Sigmoid colon (tissue), 7 donors: ENCODE results near the gene ANO4. TPM values are rescaled to one million over a fixed set of nuclear protein-coding genes. Genes with fewer than 3 reads are reported as not detected.

Experiments
- DNase-seq: peaks from one replicate; pipeline ENCODE4 v3.0.0-alpha.2; 2019
- H3K27ac ChIP-seq, 4 donors: fragments of 200-600 bp; sonication (generic); one replicate each; pipeline ENCODE4 v1.5.1; 2016 to 2019; ENCODE audit warnings: mild to moderate bottlenecking in 1 of 4
- H3K27me3 ChIP-seq, 3 donors: fragments of 200-600 bp; sonication (generic); one replicate each; pipeline ENCODE4 v1.5.1; 2019; ENCODE audit warnings: mild to moderate bottlenecking in 1 of 3
- H3K36me3 ChIP-seq, 4 donors: fragments of 200-600 bp; sonication (generic); one replicate each; pipeline ENCODE4 v1.5.1; 2016 to 2019
- H3K4me1 ChIP-seq, 4 donors: fragments of 200-600 bp; sonication (generic); one replicate each; pipeline ENCODE4 v1.5.1; 2017 to 2019
- H3K4me3 ChIP-seq, 4 donors: fragments of 200-600 bp; sonication (generic); one replicate each; pipeline ENCODE4 v1.5.1; 2017 to 2019; ENCODE audit warnings: mild to moderate bottlenecking in 2 of 4, moderate library complexity in 1 of 4
- H3K9me3 ChIP-seq, 4 donors: fragments of 200-600 bp in 3 of 4; sonication (generic) in 3 of 4; one replicate each; pipeline versions ENCODE4 v1.5.1 to v1.6.1; 2013 to 2019
- CTCF ChIP-seq, 4 experiments: fragments of 450-650 bp in 3 of 4; fragments of 200-600 bp in 1 of 4; IDR thresholded peaks; one replicate each; pipeline ENCODE4 v1.5.1; 2016 to 2019; ENCODE audit warnings: antibody characterized with exemption in 4 of 4, mild to moderate bottlenecking in 3 of 4, moderate library complexity in 2 of 4
- EP300 ChIP-seq, 4 donors: sonication (generic); formaldehyde crosslinking; IDR thresholded peaks; one replicate each; pipeline ENCODE4 v1.6.1; 2017; ENCODE audit warnings: antibody characterized with exemption in 4 of 4
- POLR2A ChIP-seq, 2 donors: fragments of 450-650 bp; IDR thresholded peaks; one replicate each; pipeline ENCODE4 v1.6.1; 2016; ENCODE audit warnings: antibody characterized with exemption in 2 of 2, mild to moderate bottlenecking in 2 of 2, moderate library complexity in 2 of 2
- POLR2AphosphoS5 ChIP-seq, 4 donors: sonication (generic); formaldehyde crosslinking; IDR thresholded peaks; one replicate each; pipeline ENCODE4 v1.6.1; 2017; ENCODE audit warnings: antibody characterized with exemption in 4 of 4
- WGBS, 2 donors: extraction: QIAGEN DNeasy Blood & Tissue Kit; methylation state at CpG; one replicate each; pipeline ENCODE4 v1.1.7; 2013; 5-methylcytosine and 5-hydroxymethylcytosine counted together
- intact Hi-C: fragments of 100-400 bp; cut with DNase I; formaldehyde crosslinking; loops from one replicate; pipeline ENCODE4 v1.15.1; 2023
- polyA plus RNA-seq, 3 donors: library from polyadenylated mRNA; stranded (reverse); fragments of 200-250 nt; gene quantifications; one replicate each; pipeline ENCODE4 v1.2.3, GENCODE V29; 2013
- total RNA-seq, 4 donors: library from RNA; depleted of rRNA; stranded (reverse); fragments of >200 nt; gene quantifications; one replicate each; pipeline ENCODE4 v1.1.0, GENCODE V29; 2016
- donor health status: healthy with polysubstance abuse.
- donor health status: Bipolar disorder and iron deficiency.
- donor health status: healthy.

Gene ANO4
- total and polyA plus RNA-seq, 7 donors = 0.09 to 3.3 (median 0.41) TPM; not detected in 2

- Histone ChIP-seq H3K4me1 (no peaks in the 10 kb centered on the region), H3K4me3 (no peak overlapping the region), H3K27me3 (no peaks in the 10 kb centered on the region), H3K27ac (no peak overlapping the region), H3K9me3 (no peaks in the 10 kb centered on the region), H3K36me3 (no peaks in the 10 kb centered on the region)
- intact Hi-C loops = no loop called here
- DNase-seq = no peak
- whole genome bisulfite sequencing, 2 donors = 55 to 59% methylated on average over 3 of the region's 3 CpGs
- TF ChIP-seq POLR2A (IDR thresholded peaks at IDR 0.05) = no peak
- TF ChIP-seq POLR2AphosphoS5 (IDR thresholded peaks at IDR 0.05) = no peak
- no peak for TF ChIP-seq EP300 (IDR thresholded peaks at IDR 0.05)
- TF ChIP-seq CTCF (IDR thresholded peaks at IDR 0.05) = no peak
These were observed 208.3 kb downstream of the ANO4 start for GRCh38 chr12:101002696-101003419.

GRCh38 chr12:101004898-101005297 lies 210.3 kb downstream of the ANO4 start:
- peaks cover 0 to 4% (median 1%) of the 10 kb centered on the region in 4 donors for H3K9me3 ChIP-seq
- no peaks in the 10 kb centered on the region for H3K4me1 ChIP-seq
- no peaks in the 10 kb centered on the region for H3K36me3 ChIP-seq
- 92 to 97% methylated on average over 1 of the region's 1 CpG for WGBS, 2 donors
- DNase-seq = no peak
- H3K27me3 ChIP-seq = no peaks in the 10 kb centered on the region
- intact Hi-C loops = no loop called here
- no peak overlapping the region for H3K27ac ChIP-seq
- H3K4me3 ChIP-seq = no peak overlapping the region
- TF ChIP-seq CTCF (IDR thresholded peaks at IDR 0.05) (no peak), EP300 (IDR thresholded peaks at IDR 0.05) (no peak), POLR2A (IDR thresholded peaks at IDR 0.05) (no peak), POLR2AphosphoS5 (IDR thresholded peaks at IDR 0.05) (no peak)

GRCh38 chr12:101009274-101009673 lies 214.7 kb downstream of the ANO4 start:
- intact Hi-C loops = no loop called here
- WGBS, 2 donors = 92 to 97% methylated on average over 1 of the region's 1 CpG
- Histone ChIP-seq H3K9me3 (peaks cover 0 to 4% (median 1%) of the 10 kb centered on the region in 4 donors), H3K4me1 (no peaks in the 10 kb centered on the region), H3K4me3 (no peak overlapping the region), H3K27ac (no peak overlapping the region), H3K36me3 (no peaks in the 10 kb centered on the region), H3K27me3 (no peaks in the 10 kb centered on the region)
- DNase-seq = no peak
- TF ChIP-seq POLR2A (IDR thresholded peaks at IDR 0.05) (no peak), EP300 (IDR thresholded peaks at IDR 0.05) (no peak), POLR2AphosphoS5 (IDR thresholded peaks at IDR 0.05) (no peak), CTCF (IDR thresholded peaks at IDR 0.05) (no peak)

GRCh38 chr12:101010896-101011295 lies 216.3 kb downstream of the ANO4 start:
- WGBS, 2 donors = 41 to 53% methylated on average over 1 of the region's 1 CpG
- Histone ChIP-seq H3K27me3 (no peaks in the 10 kb centered on the region), H3K36me3 (no peaks in the 10 kb centered on the region), H3K4me3 (no peak overlapping the region), H3K4me1 (no peaks in the 10 kb centered on the region), H3K27ac (no peak overlapping the region), H3K9me3 (peaks cover 0 to 4% (median 1%) of the 10 kb centered on the region in 4 donors)
- intact Hi-C loops = no loop called here
- DNase-seq = no peak
- TF ChIP-seq POLR2A (IDR thresholded peaks at IDR 0.05) = no peak
- no peak for TF ChIP-seq EP300 (IDR thresholded peaks at IDR 0.05)
- no peak for TF ChIP-seq CTCF (IDR thresholded peaks at IDR 0.05)
- TF ChIP-seq POLR2AphosphoS5 (IDR thresholded peaks at IDR 0.05) = no peak

- WGBS, 2 donors = 14 to 66% methylated on average over 6 of the region's 6 CpGs
- Histone ChIP-seq H3K27ac (no peak overlapping the region), H3K9me3 (peaks cover 0 to 4% (median 1%) of the 10 kb centered on the region in 4 donors), H3K4me3 (no peak overlapping the region), H3K4me1 (no peaks in the 10 kb centered on the region), H3K27me3 (no peaks in the 10 kb centered on the region), H3K36me3 (no peaks in the 10 kb centered on the region)
- no peak for TF ChIP-seq CTCF (IDR thresholded peaks at IDR 0.05)
- TF ChIP-seq EP300 (IDR thresholded peaks at IDR 0.05) = no peak
- no peak for TF ChIP-seq POLR2A (IDR thresholded peaks at IDR 0.05)
- no peak for TF ChIP-seq POLR2AphosphoS5 (IDR thresholded peaks at IDR 0.05)
- DNase-seq = no peak
- intact Hi-C loops = no loop called here
These were observed 219.4 kb downstream of the ANO4 start for GRCh38 chr12:101013993-101014392.
